HepG2 (cell line): Measurements from ENCODE around the gene USB1.

Source experiments
- IKZF4 ChIP-seq: sonication (generic); formaldehyde crosslinking; IDR thresholded peaks from 2 replicates; pipeline ENCODE4 v1.5.1; 2020; ENCODE audit warnings: borderline replicate concordance, mild to moderate bottlenecking, low read depth, missing genetic modification reagents; ENCODE audit errors: not compliant biosample characterization
- KDM5B ChIP-seq: sonication (generic); formaldehyde crosslinking; IDR thresholded peaks from 2 replicates; pipeline ENCODE4 v1.4.0; 2020; ENCODE audit warnings: missing genetic modification reagents, mild to moderate bottlenecking, borderline replicate concordance
- MAZ ChIP-seq, 2 experiments: sonication (generic) in 1 of 2; formaldehyde crosslinking in 1 of 2; IDR thresholded peaks; 2 replicates each; pipeline versions ENCODE4 v1.5.0 to v1.6.1; 2012 to 2020; ENCODE audit warnings: low read depth in 2 of 2, mild to moderate bottlenecking in 2 of 2, borderline replicate concordance in 1 of 2, improper control_type of control experiment in 1 of 2, low read length in 1 of 2, missing genetic modification reagents in 1 of 2, moderate library complexity in 1 of 2
- POLR2A ChIP-seq, 2 experiments: IDR thresholded peaks; 2 replicates each; pipeline ENCODE4 v1.6.1; 2011; ENCODE audit warnings: low read depth in 2 of 2, low read length in 2 of 2, mild to moderate bottlenecking in 1 of 2, moderate library complexity in 1 of 2; ENCODE audit not compliant: insufficient read depth in 1 of 2
- PRMT3 ChIP-seq: sonication (generic); formaldehyde crosslinking; IDR thresholded peaks from 2 replicates; pipeline ENCODE4 v1.8.1; 2022; ENCODE audit warnings: low read depth, mild to moderate bottlenecking, moderate library complexity, missing genetic modification reagents, borderline replicate concordance
- RAD51 ChIP-seq: fragments of 450-650 bp; IDR thresholded peaks from 2 replicates; pipeline ENCODE4 v1.6.1; 2016; ENCODE audit warnings: borderline replicate concordance
- SMARCC2 ChIP-seq: fragments of 450-650 bp; IDR thresholded peaks from 2 replicates; pipeline ENCODE4 v1.6.1; 2017; ENCODE audit warnings: antibody characterized with exemption, mild to moderate bottlenecking
- TCF12 ChIP-seq, 2 experiments: fragments of 450-650 bp in 1 of 2; sonication (generic) in 1 of 2; formaldehyde crosslinking in 1 of 2; IDR thresholded peaks; 2 replicates each; pipeline versions ENCODE4 v1.6.1 to v1.8.0; 2017 to 2022; ENCODE audit warnings: antibody characterized with exemption in 1 of 2, mild to moderate bottlenecking in 1 of 2, missing genetic modification reagents in 1 of 2, moderate library complexity in 1 of 2
- XRCC5 ChIP-seq: fragments of 200-400 bp; formaldehyde crosslinking; optimal IDR thresholded peaks from 2 replicates; pipeline ENCODE3; 2017; ENCODE audit warnings: mild to moderate bottlenecking, low read length
- ZNF138 ChIP-seq: sonication (generic); formaldehyde crosslinking; IDR thresholded peaks from 2 replicates; pipeline ENCODE4 v1.5.0; 2020; ENCODE audit warnings: mild to moderate bottlenecking, low read depth, missing genetic modification reagents
- ZNF274 ChIP-seq: sonication (generic); formaldehyde crosslinking; IDR thresholded peaks from 2 replicates; pipeline ENCODE4 v1.5.1; 2020; ENCODE audit warnings: mild to moderate bottlenecking, missing genetic modification reagents
- ZNF546 ChIP-seq: sonication (generic); formaldehyde crosslinking; conservative IDR thresholded peaks from 2 replicates; pipeline ENCODE4 v1.8.1; 2023; ENCODE audit warnings: mild to moderate bottlenecking, missing genetic modification reagents
- TF ChIP-seq, protein P1 (sequence below): sonication (generic); formaldehyde crosslinking; IDR thresholded peaks from 2 replicates; pipeline ENCODE4 v1.8.0; 2022; ENCODE audit warnings: mild to moderate bottlenecking, missing genetic modification reagents

DNA sequence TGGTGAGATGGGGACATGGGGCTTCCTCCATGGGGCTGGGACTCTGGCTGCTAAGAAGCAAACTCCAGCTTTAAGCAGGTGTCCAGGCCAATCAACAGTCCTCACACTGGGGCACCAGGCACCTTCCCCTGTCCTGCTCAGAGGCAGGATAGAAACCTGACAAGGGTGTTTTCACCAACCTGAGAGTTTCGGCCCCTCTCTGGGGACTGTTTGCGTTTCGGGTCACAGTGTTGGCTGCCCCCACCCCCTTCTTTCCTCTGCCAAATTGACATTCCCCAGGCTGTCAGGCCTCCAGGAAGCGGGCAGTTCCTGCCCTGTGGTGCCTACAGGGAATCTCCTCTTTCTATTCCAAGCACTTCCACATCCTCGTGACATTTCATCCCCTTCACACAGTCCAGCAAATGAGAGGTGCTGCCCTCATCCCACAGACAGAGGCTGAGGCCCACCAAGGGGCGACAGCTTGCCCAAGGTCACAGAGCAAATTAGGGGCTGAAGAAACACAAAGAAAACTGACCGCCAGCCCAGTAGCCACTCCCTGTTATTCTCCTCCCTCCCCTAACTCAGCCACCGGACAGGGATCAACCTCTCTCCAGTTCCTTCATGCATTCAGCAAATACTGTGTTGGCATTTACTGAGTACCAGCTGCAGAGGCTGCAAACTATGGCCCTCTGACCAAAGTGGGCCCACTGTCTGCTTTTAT lies 62.3 kb downstream of the USB1 start:
- TF ChIP-seq IKZF4 (CRISPR knock-in tag) (no peak), KDM5B (CRISPR knock-in tag) (no peak), ZNF274 (no peak), POLR2A (IDR thresholded peaks at IDR 0.05; ENCODE audit: insufficient read depth in 1 of 2, low read depth in 2 of 2, low read length in 2 of 2) (no peak), PRMT3 (no peak), MAZ (IDR thresholded peaks at IDR 0.05; ENCODE audit: borderline replicate concordance, low read depth, low read length) (no peak), MAZ (CRISPR knock-in tag; IDR thresholded peaks at IDR 0.05; ENCODE audit: low read depth) (no peak), ZNF138 (no peak), RAD51 (no peak), SMARCC2 (no peak), TCF12 (IDR thresholded peaks at IDR 0.05) (no peak), TCF12 (CRISPR knock-in tag; IDR thresholded peaks at IDR 0.05) (no peak), ZNF546 (CRISPR knock-in tag) (no peak), XRCC5 (no peak)
- TF ChIP-seq, protein P1, sequence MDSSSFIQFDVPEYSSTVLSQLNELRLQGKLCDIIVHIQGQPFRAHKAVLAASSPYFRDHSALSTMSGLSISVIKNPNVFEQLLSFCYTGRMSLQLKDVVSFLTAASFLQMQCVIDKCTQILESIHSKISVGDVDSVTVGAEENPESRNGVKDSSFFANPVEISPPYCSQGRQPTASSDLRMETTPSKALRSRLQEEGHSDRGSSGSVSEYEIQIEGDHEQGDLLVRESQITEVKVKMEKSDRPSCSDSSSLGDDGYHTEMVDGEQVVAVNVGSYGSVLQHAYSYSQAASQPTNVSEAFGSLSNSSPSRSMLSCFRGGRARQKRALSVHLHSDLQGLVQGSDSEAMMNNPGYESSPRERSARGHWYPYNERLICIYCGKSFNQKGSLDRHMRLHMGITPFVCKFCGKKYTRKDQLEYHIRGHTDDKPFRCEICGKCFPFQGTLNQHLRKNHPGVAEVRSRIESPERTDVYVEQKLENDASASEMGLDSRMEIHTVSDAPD (CRISPR knock-in tag): no peak
